ENCODE data around the gene COG4.
"Not testable (repeated sequence)": the region's sequence is repeated elsewhere in the genome, so short reads cannot be mapped to it uniquely, and the experiment has no call there.

Gene COG4

GRCh38 chr16:70457446-70458166, 65.7 kb downstream of the COG4 start:
- DNase-seq (ENCODE audit: low spot score), result no peak

GRCh38 chr16:70455910-70456309, 67.4 kb downstream of the COG4 start:
- DNase-seq (ENCODE audit: low spot score), result no peak

- DNase-seq (ENCODE audit: low spot score), result peak; percentile 50
Measured at GRCh38 chr16:70454222-70455034, 68.9 kb downstream of the COG4 start, which contains the start of gene FCSK. Gene FCSK, plus strand, starts transcription at chr16:70454595. Its CDS starts 8,596 bp downstream, at chr16:70463191.

- DNase-seq (ENCODE audit: low spot score), result no peak
Measured at GRCh38 chr16:70453892-70454221, 69.5 kb downstream of the COG4 start.

- DNase-seq (ENCODE audit: low spot score), result no peak
Measured at GRCh38 chr16:70453117-70453891, 70.0 kb downstream of the COG4 start.

GRCh38 chr16:70451004-70451340, 72.4 kb downstream of the COG4 start:
- not testable (repeated sequence) for DNase-seq (ENCODE audit: low spot score)

GRCh38 chr16:70450142-70451003, 73.0 kb downstream of the COG4 start:
- not testable (repeated sequence) for DNase-seq (ENCODE audit: low spot score)

- DNase-seq (ENCODE audit: low spot score), result no peak
Measured at GRCh38 chr16:70448075-70448474, 75.3 kb downstream of the COG4 start.

GRCh38 chr16:70444249-70445063, 78.9 kb downstream of the COG4 start:
- no peak for DNase-seq (ENCODE audit: low spot score)

GRCh38 chr16:70442344-70442743, 81.0 kb downstream of the COG4 start:
- no peak for DNase-seq (ENCODE audit: low spot score)

GRCh38 chr16:70441406-70441990, 81.9 kb downstream of the COG4 start:
- no peak for DNase-seq (ENCODE audit: low spot score)

GRCh38 chr16:70440009-70440692, 83.2 kb downstream of the COG4 start:
- DNase-seq (ENCODE audit: low spot score), result no peak

- peak; percentile 96 for DNase-seq (ENCODE audit: low spot score)
Measured at GRCh38 chr16:70438969-70439862, 84.1 kb downstream of the COG4 start, which contains the start of gene ST3GAL2. Gene ST3GAL2, minus strand, starts transcription at chr16:70439100. Its CDS starts 40,570 bp downstream, at chr16:70398530.

GRCh38 chr16:70438585-70438968, 84.8 kb downstream of the COG4 start:
- no peak for DNase-seq (ENCODE audit: low spot score)

- no peak for DNase-seq (ENCODE audit: low spot score)
Measured at GRCh38 chr16:70437582-70438557, 85.5 kb downstream of the COG4 start.

GRCh38 chr16:70437017-70437581, 86.3 kb downstream of the COG4 start:
- DNase-seq (ENCODE audit: low spot score), result no peak

Measured in CD4-positive, alpha-beta T cell treated with Interleukin-6 at 100 ng/mL for 8 hours (primary cell).